PC-3 (cell line): Measurements from ENCODE around the gene NRARP. TPM values are rescaled to one million over a fixed set of nuclear protein-coding genes. Genes with fewer than 3 reads are reported as not detected.

Experiments
- ATAC-seq: fragments of 200-7000 bp; cut with Tn5 transposase; 2 replicates; pipeline ENCODE4 v1.9.1; 2020; ENCODE audit warnings: mild to moderate bottlenecking, moderate library complexity
- BruUV-seq: library from RNA; stranded (reverse); fragments of 400-500 nt; replicated peaks from 2 replicates; lab custom pipeline; 2021; lab: Mats Ljungman, UMichigan
- CTCF ChIA-PET: fragments of 300-600 bp; sonication (Branson Sonifier 250); formaldehyde crosslinking; loops from one replicate; lab custom pipeline; 2022; ENCODE audit warnings: antibody characterized with exemption; lab: Charles Lee
- POLR2A ChIA-PET: fragments of 300-600 bp; sonication (Branson Sonifier 250); formaldehyde crosslinking; loops from one replicate; lab custom pipeline; 2022; ENCODE audit warnings: antibody characterized with exemption; ENCODE audit not compliant: unreplicated experiment; lab: Charles Lee
- DNase-seq: peaks from one replicate; pipeline ENCODE4 v3.0.0-alpha.2; 2015
- H2AFZ ChIP-seq: fragments of 300-600 bp; sonication (generic); 2 replicates; pipeline ENCODE4 v1.6.0; 2016; ENCODE audit warnings: antibody characterized with exemption, low read length
- H3F3A ChIP-seq: fragments of 300-600 bp; sonication (generic); one replicate; pipeline ENCODE4 v1.6.0; 2017; ENCODE audit warnings: antibody characterized with exemption, low read length, control low read depth, mild to moderate bottlenecking; ENCODE audit not compliant: unreplicated experiment
- H3K27ac ChIP-seq: fragments of 300-600 bp; sonication (generic); 2 replicates; pipeline ENCODE4 v1.5.1; 2016; ENCODE audit warnings: mild to moderate bottlenecking, low read length
- H3K27me3 ChIP-seq: fragments of 300-600 bp; sonication (generic); 2 replicates; pipeline ENCODE4 v1.6.1; 2016; ENCODE audit warnings: low read length, mixed read lengths
- H3K36me3 ChIP-seq: fragments of 300-600 bp; sonication (generic); 2 replicates; pipeline ENCODE4 v1.6.1; 2016; ENCODE audit warnings: low read depth, mixed run types, low read length, mixed read lengths
- H3K4me1 ChIP-seq: fragments of 300-600 bp; sonication (generic); 2 replicates; pipeline ENCODE4 v1.5.1; 2016; ENCODE audit warnings: low read length; ENCODE audit not compliant: insufficient read depth
- H3K4me2 ChIP-seq: fragments of 300-600 bp; sonication (generic); 2 replicates; pipeline ENCODE4 v1.6.0; 2016; ENCODE audit warnings: low read length
- H3K4me3 ChIP-seq: fragments of 300-600 bp; sonication (generic); 2 replicates; pipeline ENCODE4 v1.5.1; 2016; ENCODE audit warnings: mild to moderate bottlenecking, low read length, mixed read lengths
- H3K79me2 ChIP-seq: fragments of 300-600 bp; sonication (generic); 2 replicates; pipeline ENCODE4 v1.6.1; 2017; ENCODE audit warnings: low read length, mixed read lengths
- H3K9ac ChIP-seq: fragments of 300-600 bp; sonication (generic); 2 replicates; pipeline ENCODE4 v1.6.0; 2016; ENCODE audit warnings: mild to moderate bottlenecking, low read length
- H3K9me2 ChIP-seq: fragments of 300-600 bp; sonication (generic); replicated peaks from 2 replicates; pipeline ENCODE4 v1.6.1; 2016; ENCODE audit warnings: mixed run types, low read length, mixed read lengths
- H3K9me3 ChIP-seq: fragments of 300-600 bp; sonication (generic); 2 replicates; pipeline ENCODE4 v1.6.1; 2016; ENCODE audit warnings: low read length, mixed read lengths
- H4K20me1 ChIP-seq: fragments of 300-600 bp; sonication (generic); 2 replicates; pipeline ENCODE4 v1.6.1; 2016; ENCODE audit warnings: low read length, mixed read lengths
- CTCF ChIP-seq: fragments of 300-600 bp; sonication (generic); conservative IDR thresholded peaks from 2 replicates; pipeline ENCODE4 v1.5.1; 2017; ENCODE audit warnings: antibody characterized with exemption, low read depth, mild to moderate bottlenecking, low read length
- EZH2 ChIP-seq: fragments of 300-600 bp; sonication (generic); IDR thresholded peaks from one replicate; pipeline ENCODE4 v1.6.1; 2017; ENCODE audit warnings: antibody characterized with exemption, mild to moderate bottlenecking, low read length; ENCODE audit not compliant: unreplicated experiment
- EZH2phosphoT487 ChIP-seq: fragments of 300-600 bp; sonication (generic); IDR thresholded peaks from 2 replicates; pipeline ENCODE4 v1.6.1; 2018; ENCODE audit warnings: mild to moderate bottlenecking, antibody characterized with exemption, low read length, borderline replicate concordance
- intact Hi-C: fragments of 100-400 bp; cut with micrococcal nuclease; formaldehyde crosslinking; loops from 2 replicates; pipeline ENCODE4 v1.9.0; 2023
- total RNA-seq: library from RNA; depleted of rRNA; stranded (reverse); fragments of >200 nt; gene quantifications from 2 replicates; pipeline ENCODE4 v1.2.3, GENCODE V29; 2014

The NRARP gene
- total RNA-seq, 1 experiment from 2014 or later = 36.8 TPM

GRCh38 chr9:137280474-137281344 is 21.4 kb downstream of the NRARP start:
- H3K4me3 ChIP-seq = no peak overlapping the region
- DNase-seq (no peak), ATAC-seq (no peak)
- H3K4me2 ChIP-seq = no peak overlapping the region
- CTCF ChIA-PET = no interaction called here
- no peaks in the 10 kb centered on the region for H3K36me3 ChIP-seq
- TF ChIP-seq CTCF = no peak
- no peak for TF ChIP-seq EZH2
- TF ChIP-seq EZH2phosphoT487 = no peak
- H3K27me3 ChIP-seq = no peaks in the 10 kb centered on the region
- no peak overlapping the region for H2AFZ ChIP-seq
- no peak overlapping the region for H3K9ac ChIP-seq
- H3F3A ChIP-seq = no peaks in the 10 kb centered on the region
- POLR2A ChIA-PET = no interaction called here
- intact Hi-C loops = no loop called here
- H3K9me3 ChIP-seq = no peaks in the 10 kb centered on the region
- H3K4me1 ChIP-seq = peaks cover 17% of the 10 kb centered on the region
- H3K27ac ChIP-seq = no peak overlapping the region
- H4K20me1 ChIP-seq = no peaks in the 10 kb centered on the region
- H3K9me2 ChIP-seq = no peaks in the 10 kb centered on the region
- BruUV-seq = no TSS peak
- peaks cover 19% of the 10 kb centered on the region for H3K79me2 ChIP-seq

GRCh38 chr9:137279741-137280473 is 22.2 kb downstream of the NRARP start:
- H3K79me2 ChIP-seq = peaks cover 19% of the 10 kb centered on the region
- H3K4me2 ChIP-seq = no peak overlapping the region
- H2AFZ ChIP-seq = no peak overlapping the region
- DNase-seq = no peak
- POLR2A ChIA-PET = no interaction called here
- H4K20me1 ChIP-seq = no peaks in the 10 kb centered on the region
- H3K4me3 ChIP-seq = no peak overlapping the region
- no peaks in the 10 kb centered on the region for H3F3A ChIP-seq
- BruUV-seq = TSS peak; percentile 13
- no peaks in the 10 kb centered on the region for H3K9me3 ChIP-seq
- CTCF ChIA-PET = no interaction called here
- no peak overlapping the region for H3K27ac ChIP-seq
- ATAC-seq = no peak
- peaks cover 17% of the 10 kb centered on the region for H3K4me1 ChIP-seq
- intact Hi-C loops = no loop called here
- no peak overlapping the region for H3K9ac ChIP-seq
- H3K36me3 ChIP-seq = no peaks in the 10 kb centered on the region
- H3K27me3 ChIP-seq = no peaks in the 10 kb centered on the region
- TF ChIP-seq CTCF (no peak), EZH2phosphoT487 (no peak), EZH2 (no peak)
- H3K9me2 ChIP-seq = no peaks in the 10 kb centered on the region
